HG03575 (cell line): Measurements from ENCODE around the gene RPL15.
"Not testable (repeated sequence)": the region's sequence is repeated elsewhere in the genome, so short reads cannot be mapped to it uniquely, and the experiment has no call there.

Experiments
- ATAC-seq: cut with Tn5 transposase; IDR thresholded peaks from one replicate; pipeline ENCODE4 v1.9.1; 2021; ENCODE audit not compliant: unreplicated experiment, insufficient number of reproducible peaks, low FRiP score; ENCODE audit errors: extremely low read depth

The RPL15 gene

GRCh38 chr3:23916886-23917678 lies at the start of gene RPL15, which contains the start of gene NKIRAS1:
Gene RPL15, plus strand, starts transcription at chr3:23917132. Its CDS starts 728 bp downstream, at chr3:23917860.
Gene NKIRAS1, minus strand, starts transcription at chr3:23916990. Its CDS starts 6,086 bp downstream, at chr3:23910904.
- ATAC-seq = peak; percentile 77

GRCh38 chr3:23867400-23867799 lies 49.5 kb upstream of the RPL15 start:
- no peak for ATAC-seq

DNA sequence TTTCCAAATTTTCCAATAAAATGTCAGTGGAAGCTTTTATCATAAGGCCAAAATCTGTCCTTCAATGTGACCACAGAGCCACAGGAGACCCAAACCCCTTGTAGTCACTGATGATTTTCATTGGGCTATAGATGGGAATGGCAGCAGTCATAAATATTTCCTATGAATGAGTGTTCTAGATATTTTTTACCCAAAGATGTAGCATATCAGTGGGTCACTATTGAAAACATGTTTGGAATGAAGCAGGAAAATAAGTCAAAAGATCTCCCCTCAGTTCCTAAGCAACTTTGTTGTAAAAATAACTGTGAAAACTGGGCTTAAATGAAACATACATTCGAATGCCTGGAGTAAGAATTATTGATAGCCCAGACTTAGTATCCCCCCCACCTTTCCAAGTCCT lies 49.1 kb upstream of the RPL15 start:
- no peak for ATAC-seq

DNA sequence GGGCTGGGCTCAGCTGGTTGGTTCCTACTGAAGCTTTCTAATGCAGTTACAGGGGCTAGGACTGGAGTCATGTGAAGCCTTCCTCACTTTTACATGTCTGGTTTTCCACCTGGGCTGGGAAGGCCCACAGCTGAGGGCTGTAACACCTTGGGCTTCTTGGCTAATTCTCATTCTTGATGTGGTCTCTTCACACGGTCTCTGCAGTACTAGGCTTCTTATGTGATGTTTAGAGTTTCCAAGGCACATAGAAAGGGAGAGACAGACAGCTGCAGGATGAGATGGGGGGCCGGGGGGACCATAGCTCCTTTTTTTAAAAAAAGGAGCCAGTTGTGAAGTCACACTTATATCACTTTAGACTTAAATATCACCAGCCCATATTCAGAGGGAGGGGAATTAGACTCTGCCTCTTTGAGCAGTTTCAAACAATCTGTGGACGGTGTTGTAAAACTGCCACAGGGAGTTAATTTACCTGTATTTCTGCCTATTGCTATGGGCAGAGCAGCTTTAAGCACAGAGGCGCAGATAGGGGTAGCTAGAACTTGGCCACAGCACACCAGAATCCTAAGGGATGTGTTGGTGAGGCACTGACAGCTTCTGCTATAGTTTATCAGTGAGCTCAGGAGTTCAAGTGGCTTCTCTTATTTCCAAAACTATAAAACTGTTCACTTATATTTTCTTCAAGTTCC lies 46.8 kb upstream of the RPL15 start:
- no peak for ATAC-seq

DNA sequence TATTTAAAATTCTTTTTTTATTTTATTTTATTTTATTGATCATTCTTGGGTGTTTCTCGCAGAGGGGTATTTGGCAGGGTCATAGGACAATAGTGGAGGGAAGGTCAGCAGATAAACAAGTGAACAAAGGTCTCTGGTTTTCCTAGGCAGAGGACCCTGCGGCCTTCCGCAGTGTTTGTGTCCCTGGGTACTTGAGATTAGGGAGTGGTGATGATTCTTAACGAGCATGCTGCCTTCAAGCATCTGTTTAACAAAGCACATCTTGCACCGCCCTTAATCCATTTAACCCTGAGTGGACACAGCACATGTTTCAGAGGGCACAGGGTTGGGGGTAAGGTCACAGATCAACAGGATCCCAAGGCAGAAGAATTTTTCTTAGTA lies 46.3 kb upstream of the RPL15 start:
- ATAC-seq = not testable (repeated sequence)

DNA sequence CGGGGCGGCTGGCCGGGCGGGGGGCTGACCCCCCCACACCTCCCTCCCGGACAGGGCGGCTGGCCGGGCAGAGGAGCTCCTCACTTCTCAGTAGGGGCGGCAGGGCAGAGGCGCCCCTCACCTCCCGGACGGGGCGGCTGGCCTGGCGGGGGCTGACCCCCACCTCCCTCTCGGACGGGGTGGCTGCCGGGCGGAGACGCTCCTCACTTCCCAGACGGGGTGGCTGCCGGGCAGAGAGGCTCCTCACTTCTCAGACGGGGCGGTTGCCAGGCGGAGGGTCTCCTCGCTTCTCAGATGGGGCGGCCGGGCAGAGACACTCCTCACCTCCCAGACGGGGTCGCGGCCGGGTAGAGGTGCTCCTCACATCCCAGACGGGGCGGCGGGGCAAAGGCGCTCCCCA lies 45.6 kb upstream of the RPL15 start:
- not testable (repeated sequence) for ATAC-seq

DNA sequence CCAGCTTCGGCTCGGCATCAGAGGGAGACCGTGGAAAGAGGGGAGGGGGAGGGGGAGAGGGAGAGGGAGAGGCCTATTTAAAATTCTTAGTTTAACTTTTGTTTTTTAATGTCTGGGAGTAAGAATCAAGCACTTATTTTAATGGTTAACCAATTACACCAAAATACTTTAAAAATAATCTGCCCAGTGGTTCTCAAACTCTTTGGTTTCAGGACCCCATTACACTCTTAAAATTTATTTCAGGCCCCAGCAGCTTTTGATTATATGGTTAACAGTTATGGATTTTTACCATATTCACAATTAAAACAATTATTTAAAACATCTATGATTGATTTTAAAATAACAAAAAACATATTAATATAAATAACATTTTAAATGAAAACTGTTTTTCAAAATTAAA lies 44.6 kb upstream of the RPL15 start:
- no peak for ATAC-seq

GRCh38 chr3:23873941-23874340 lies 43.0 kb upstream of the RPL15 start:
- ATAC-seq = no peak

- ATAC-seq = no peak
These were observed 42.4 kb upstream of the RPL15 start for GRCh38 chr3:23874359-23875112.

- no peak for ATAC-seq
These were observed 41.7 kb upstream of the RPL15 start for GRCh38 chr3:23875113-23875725.

- no peak for ATAC-seq
These were observed 40.0 kb upstream of the RPL15 start for GRCh38 chr3:23876923-23877322.

GRCh38 chr3:23877329-23877980 lies 39.5 kb upstream of the RPL15 start:
- ATAC-seq = no peak

- no peak for ATAC-seq
These were observed 37.4 kb upstream of the RPL15 start for GRCh38 chr3:23879485-23879884.

- no peak for ATAC-seq
These were observed 36.1 kb upstream of the RPL15 start for GRCh38 chr3:23880703-23881339.

DNA sequence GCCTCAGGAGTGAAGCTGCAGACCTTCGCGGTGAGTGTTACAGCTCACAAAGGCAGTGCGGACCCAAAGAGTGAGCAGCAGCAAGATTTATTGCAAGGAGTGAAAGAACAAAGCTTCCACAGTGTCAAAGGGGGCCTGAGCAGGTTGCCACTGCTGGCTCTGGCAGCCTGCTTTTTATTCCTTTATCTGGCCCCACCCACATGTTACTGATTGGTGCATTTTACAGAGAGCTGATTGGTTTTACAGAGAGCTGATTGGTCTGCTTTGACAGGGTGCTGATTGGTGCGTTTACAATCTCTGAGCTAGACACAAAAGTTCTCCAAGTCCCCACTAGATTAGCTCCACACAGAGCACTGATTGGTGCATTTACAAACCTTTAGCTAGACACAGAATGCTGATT lies 34.9 kb upstream of the RPL15 start:
- not testable (repeated sequence) for ATAC-seq

DNA sequence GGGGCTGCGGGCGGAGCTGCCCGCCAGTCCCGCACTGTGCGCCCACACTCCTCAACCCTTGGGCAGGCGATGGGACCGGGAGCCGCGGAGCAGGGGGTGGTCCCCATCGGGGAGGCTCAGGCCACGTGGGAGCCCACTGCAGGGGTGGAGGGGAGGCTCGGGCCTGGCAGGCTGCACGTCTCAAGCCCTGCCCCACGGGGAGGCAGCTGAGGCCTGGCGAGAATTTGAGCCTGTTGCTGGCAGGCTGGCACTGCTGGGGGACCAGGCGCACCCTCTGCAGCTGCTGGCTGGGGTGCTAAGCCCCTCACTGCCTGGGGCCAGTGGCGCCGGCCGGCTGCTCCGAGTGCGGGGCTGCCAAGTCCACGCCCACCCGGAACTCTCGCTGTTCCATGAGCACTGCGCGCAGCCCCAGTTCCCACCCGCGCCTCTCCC lies 34.4 kb upstream of the RPL15 start:
- ATAC-seq = no peak

- ATAC-seq = no peak
These were observed 32.5 kb upstream of the RPL15 start for GRCh38 chr3:23884481-23884880.

DNA sequence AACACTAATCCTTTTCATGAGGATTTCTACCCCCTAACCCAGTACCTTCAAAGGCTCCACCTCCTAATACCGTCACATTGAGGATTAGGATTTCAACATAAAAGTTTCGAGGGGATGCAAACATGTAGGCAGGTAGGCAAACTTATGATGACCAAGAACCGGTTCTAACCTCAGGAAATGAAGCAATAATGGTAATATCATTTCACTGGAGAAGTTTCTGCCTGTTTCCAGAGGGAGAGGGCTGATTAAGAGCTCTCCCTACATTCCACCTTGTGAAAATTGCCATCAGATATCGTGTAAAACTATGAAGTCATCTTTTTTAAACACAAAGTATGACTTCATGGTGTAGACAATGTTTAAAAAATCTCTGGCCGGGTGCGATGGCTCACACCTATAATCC lies 31.7 kb upstream of the RPL15 start:
- ATAC-seq = no peak
